ENCODE data around the gene HELLS.

- no peak for TF ChIP-seq EP300 (IDR thresholded peaks at IDR 0.05; ENCODE audit: borderline replicate concordance)
- no peak for TF ChIP-seq REST (IDR thresholded peaks at IDR 0.05; ENCODE audit: low read depth)
- TF ChIP-seq TAF1 (IDR thresholded peaks at IDR 0.05; ENCODE audit: low read depth), result no peak
- no peak for TF ChIP-seq RAD21 (IDR thresholded peaks at IDR 0.05; ENCODE audit: low read depth)
- no peak for TF ChIP-seq CEBPB (IDR thresholded peaks at IDR 0.05)
- TF ChIP-seq TEAD4 (IDR thresholded peaks at IDR 0.05), result no peak
- no peak for TF ChIP-seq MAX (IDR thresholded peaks at IDR 0.05)
- TF ChIP-seq EGR1 (IDR thresholded peaks at IDR 0.05), result no peak
- no peak for TF ChIP-seq FOXM1 (IDR thresholded peaks at IDR 0.05; ENCODE audit: borderline replicate concordance, low read depth)
- no peak for TF ChIP-seq TCF12 (IDR thresholded peaks at IDR 0.05; ENCODE audit: low read depth)
Measured at GRCh38 chr10:94546049-94546900, 687 bp downstream of the HELLS start.

All from Ishikawa (cell line).